Endothelial cell of umbilical vein (primary cell): ENCODE measurements around the gene ACYP2. TPM values are rescaled to one million over a fixed set of nuclear protein-coding genes. Genes with fewer than 3 reads are reported as not detected.
A peak's percentile ranks its signal among the peaks of the same experiment; 100 is the strongest.

Experiments
- BruUV-seq: library from RNA; stranded (reverse); fragments of 400-500 nt; replicated peaks from 2 replicates; lab custom pipeline; 2021; lab: Mats Ljungman, UMichigan
- CTCF ChIA-PET: fragments of 300-600, 350-600 bp; sonication (Branson Sonifier 250); formaldehyde crosslinking; loops from one replicate; lab custom pipeline; 2021; ENCODE audit warnings: antibody characterized with exemption, inconsistent platforms; lab: Charles Lee
- POLR2A ChIA-PET: fragments of 300-600, 350-600 bp; sonication (Branson Sonifier 250); formaldehyde crosslinking; loops from one replicate; lab custom pipeline; 2021; ENCODE audit warnings: antibody characterized with exemption, inconsistent platforms; lab: Charles Lee
- DNase-seq: peaks from one replicate; pipeline ENCODE4 v3.0.0-alpha.2; 2011; ENCODE audit warnings: low read depth, low spot score
- FAIRE-seq: peaks from 2 replicates; lab custom pipeline; 2011; peaks lifted over from hg19 to GRCh38; lab: Jason Lieb, UNC
- H2AFZ ChIP-seq: 2 replicates; pipeline ENCODE4 v1.6.0; 2012; ENCODE audit warnings: low read depth, low read length, control low read depth, inconsistent platforms
- H3K27ac ChIP-seq: 2 replicates; pipeline ENCODE4 v1.5.1; 2011; ENCODE audit warnings: low read depth, mild to moderate bottlenecking, control low read depth, low read length, moderate library complexity; ENCODE audit not compliant: insufficient read depth
- H3K27me3 ChIP-seq, 2 experiments: 2 replicates each; pipeline versions ENCODE4 v1.6.0 to v1.6.1; 2011; ENCODE audit warnings: low read length in 2 of 2, mixed read lengths in 1 of 2; ENCODE audit not compliant: control insufficient read depth in 2 of 2, insufficient read depth in 2 of 2
- H3K36me3 ChIP-seq, 2 experiments: 2 replicates in 1 of 2; 3 replicates in 1 of 2; pipeline ENCODE4 v1.5.1; 2011; ENCODE audit warnings: low read length in 2 of 2, mild to moderate bottlenecking in 1 of 2, moderate library complexity in 1 of 2; ENCODE audit not compliant: control insufficient read depth in 2 of 2, insufficient read depth in 2 of 2; ENCODE audit errors: extremely low read depth in 1 of 2
- H3K4me1 ChIP-seq: 3 replicates; pipeline ENCODE4 v1.5.1; 2011; ENCODE audit warnings: mild to moderate bottlenecking, low read length; ENCODE audit not compliant: control insufficient read depth, insufficient read depth; ENCODE audit errors: extremely low read depth
- H3K4me2 ChIP-seq: 2 replicates; pipeline ENCODE4 v1.6.1; 2011; ENCODE audit warnings: low read length, control low read depth, mixed read lengths; ENCODE audit not compliant: insufficient read depth
- H3K4me3 ChIP-seq, 3 experiments: fragments of 200-600 bp in 1 of 3; sonication (generic), shearing (Covaris generic) in 1 of 3; replicated peaks in 1 of 3; 2 replicates each; pipeline ENCODE4 v1.5.1; 2011 to 2016; ENCODE audit warnings: control low read depth in 3 of 3, low read length in 3 of 3, mild to moderate bottlenecking in 2 of 3, inconsistent platforms in 1 of 3, low read depth in 1 of 3, moderate library complexity in 1 of 3; ENCODE audit not compliant: insufficient read depth in 1 of 3
- H3K79me2 ChIP-seq: 2 replicates; pipeline ENCODE4 v1.6.0; 2012; ENCODE audit warnings: low read length, inconsistent platforms; ENCODE audit not compliant: control insufficient read depth, insufficient read depth
- H3K9ac ChIP-seq: replicated peaks from 2 replicates; pipeline ENCODE3; 2011; ENCODE audit warnings: low read length, control low read depth; ENCODE audit not compliant: insufficient read depth; ENCODE audit errors: extremely low read depth
- H3K9me1 ChIP-seq: replicated peaks from 3 replicates; pipeline ENCODE4 v1.6.0; 2011; ENCODE audit warnings: mild to moderate bottlenecking, low read length; ENCODE audit not compliant: control insufficient read depth, insufficient read depth; ENCODE audit errors: extremely low read depth
- H3K9me3 ChIP-seq: replicated peaks from 2 replicates; pipeline ENCODE4 v1.5.1; 2012; ENCODE audit warnings: low read length, inconsistent platforms; ENCODE audit not compliant: control insufficient read depth, insufficient read depth
- H4K20me1 ChIP-seq: replicated peaks from 2 replicates; pipeline ENCODE3; 2011; ENCODE audit warnings: mild to moderate bottlenecking, low read length; ENCODE audit not compliant: control insufficient read depth, insufficient read depth; ENCODE audit errors: extremely low read depth
- GATA2 ChIP-seq: IDR thresholded peaks from 2 replicates; pipeline ENCODE4 v1.7.0; 2011; ENCODE audit warnings: low read depth, mild to moderate bottlenecking, moderate library complexity, mixed read lengths, low read length; ENCODE audit not compliant: insufficient read length, insufficient read depth
- POLR2A ChIP-seq: IDR thresholded peaks from 2 replicates; pipeline ENCODE4 v1.6.1; 2012; ENCODE audit warnings: low read depth, mild to moderate bottlenecking, control low read depth, low read length
- dilution Hi-C: fragments of 300-500 bp; cut with MboI; formaldehyde crosslinking; loops from one replicate; pipeline ENCODE4 v1.15.0; 2019; ENCODE audit warnings: low sequenced_read_pairs; ENCODE audit not compliant: extremely low pct_ligation_motif_present
- intact Hi-C: fragments of 100-400 bp; cut with micrococcal nuclease; formaldehyde crosslinking; loops from one replicate; pipeline ENCODE4 v1.10.0; 2022
- polyA plus RNA-seq, 4 experiments: library from polyadenylated mRNA; depleted of rRNA in 3 of 4; stranded (reverse) in 3 of 4; unstranded in 1 of 4; fragments of >200 nt; gene quantifications; 2 replicates each; pipeline versions ENCODE4 v1.2.1 to v1.2.3, GENCODE V29; 2011 to 2012; ENCODE audit warnings: missing spikeins in 1 of 4
- total RNA-seq: library from RNA; stranded (reverse); gene quantifications from 2 replicates; pipeline ENCODE4 v1.2.3, GENCODE V29; 2021
- TF ChIP-seq, protein P1 (sequence below), 2 donors: IDR thresholded peaks; 1 replicate in 1 of 2; 2 replicates in 1 of 2; pipeline ENCODE4 v1.5.1; 2011; ENCODE audit warnings: low read length in 2 of 2, mild to moderate bottlenecking in 2 of 2, moderate library complexity in 2 of 2, control low read depth in 1 of 2, inconsistent platforms in 1 of 2, low read depth in 1 of 2; ENCODE audit not compliant: insufficient read depth in 1 of 2; ENCODE audit errors: extremely low read depth in 1 of 2
- TF ChIP-seq, protein P2 (sequence below): IDR thresholded peaks from 2 replicates; pipeline ENCODE4 v1.6.1; 2011; ENCODE audit not compliant: insufficient read depth, insufficient read length

Gene ACYP2
- total and polyA plus RNA-seq, 2 donors (not counting 3 experiments of a cell fraction or from before 2014, with no cell fraction given) = 3.9 to 7.9 TPM

DNA sequence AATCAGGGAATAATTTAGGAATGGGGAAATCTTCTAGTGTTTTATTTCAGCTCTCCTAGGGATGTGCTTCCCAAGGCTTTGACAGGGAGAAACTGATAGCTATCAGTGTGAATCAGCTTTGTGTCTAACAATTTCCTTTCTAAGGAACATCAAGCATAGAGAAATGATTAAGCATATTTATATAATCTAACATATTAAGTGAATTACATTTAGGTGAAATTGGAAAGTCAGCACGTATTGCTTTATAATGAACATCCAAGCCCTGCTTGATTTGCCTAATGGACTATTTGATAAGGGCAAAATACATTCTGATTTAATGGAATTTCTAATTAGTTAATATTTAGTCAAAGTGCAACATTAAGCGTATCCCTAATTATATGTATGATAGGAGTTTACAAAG is 160.1 kb downstream of the ACYP2 start:
- H3K27ac ChIP-seq = no peak overlapping the region

DNA sequence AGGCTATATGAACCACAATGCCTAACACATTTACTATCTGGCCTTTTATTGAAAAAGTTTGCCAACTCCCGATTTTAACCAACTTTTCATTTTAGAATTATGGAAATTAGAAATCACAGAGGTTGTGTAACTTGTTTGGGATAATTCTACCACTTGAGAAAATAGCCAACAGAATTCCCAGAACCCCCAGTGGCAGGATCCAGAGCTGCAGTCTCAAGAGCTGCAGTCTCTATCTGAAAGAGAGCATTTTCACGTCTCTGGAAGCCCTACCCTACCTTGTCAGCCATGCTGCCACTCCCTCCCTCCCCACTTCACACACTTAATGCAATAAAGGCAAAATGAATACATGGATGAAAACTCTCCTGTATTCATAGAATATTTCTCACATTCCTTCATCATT is 164.0 kb downstream of the ACYP2 start:
- no peak overlapping the region for H3K4me3 ChIP-seq
- peaks cover 0 to 4% of the 10 kb centered on the region in 2 experiments for H3K27me3 ChIP-seq
- no peaks in the 10 kb centered on the region for H4K20me1 ChIP-seq
- dilution Hi-C loops (no loop called here), intact Hi-C loops (no loop called here)
- H3K79me2 ChIP-seq = no peaks in the 10 kb centered on the region
- no peak overlapping the region for H2AFZ ChIP-seq
- FAIRE-seq (no peak), DNase-seq (no peak)
- H3K9me1 ChIP-seq = no peaks in the 10 kb centered on the region
- ChIA-PET CTCF (interaction anchor here (0.8 to 1.6 kb wide), 6 partner anchors 9 to 57 kb away, joined by 3 to 7 read pairs (median 4); no protein-coding TSS in a partner anchor), POLR2A (no interaction called here)
- TF ChIP-seq, protein P1, sequence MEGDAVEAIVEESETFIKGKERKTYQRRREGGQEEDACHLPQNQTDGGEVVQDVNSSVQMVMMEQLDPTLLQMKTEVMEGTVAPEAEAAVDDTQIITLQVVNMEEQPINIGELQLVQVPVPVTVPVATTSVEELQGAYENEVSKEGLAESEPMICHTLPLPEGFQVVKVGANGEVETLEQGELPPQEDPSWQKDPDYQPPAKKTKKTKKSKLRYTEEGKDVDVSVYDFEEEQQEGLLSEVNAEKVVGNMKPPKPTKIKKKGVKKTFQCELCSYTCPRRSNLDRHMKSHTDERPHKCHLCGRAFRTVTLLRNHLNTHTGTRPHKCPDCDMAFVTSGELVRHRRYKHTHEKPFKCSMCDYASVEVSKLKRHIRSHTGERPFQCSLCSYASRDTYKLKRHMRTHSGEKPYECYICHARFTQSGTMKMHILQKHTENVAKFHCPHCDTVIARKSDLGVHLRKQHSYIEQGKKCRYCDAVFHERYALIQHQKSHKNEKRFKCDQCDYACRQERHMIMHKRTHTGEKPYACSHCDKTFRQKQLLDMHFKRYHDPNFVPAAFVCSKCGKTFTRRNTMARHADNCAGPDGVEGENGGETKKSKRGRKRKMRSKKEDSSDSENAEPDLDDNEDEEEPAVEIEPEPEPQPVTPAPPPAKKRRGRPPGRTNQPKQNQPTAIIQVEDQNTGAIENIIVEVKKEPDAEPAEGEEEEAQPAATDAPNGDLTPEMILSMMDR (IDR thresholded peaks at IDR 0.05; ENCODE audit: extremely low read depth in 1 of 2, insufficient read depth in 1 of 2, low read depth in 1 of 2, low read length in 2 of 2) = peak in 1 of 2 donors; percentile 35
- TF ChIP-seq POLR2A = no peak
- no peaks in the 10 kb centered on the region for H3K4me1 ChIP-seq
- no peak overlapping the region for H3K27ac ChIP-seq
- H3K36me3 ChIP-seq = no peaks in the 10 kb centered on the region
- H3K9me3 ChIP-seq = no peaks in the 10 kb centered on the region
- H3K4me2 ChIP-seq = no peak overlapping the region
- no TSS peak for BruUV-seq
- no peak overlapping the region for H3K9ac ChIP-seq

More for the DNA sequence above, 160.1 kb downstream of the ACYP2 start:
- TF ChIP-seq, protein P2, sequence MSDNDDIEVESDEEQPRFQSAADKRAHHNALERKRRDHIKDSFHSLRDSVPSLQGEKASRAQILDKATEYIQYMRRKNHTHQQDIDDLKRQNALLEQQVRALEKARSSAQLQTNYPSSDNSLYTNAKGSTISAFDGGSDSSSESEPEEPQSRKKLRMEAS = no peak
- peak; percentile 34 for TF ChIP-seq GATA2
- Histone ChIP-seq H4K20me1 (no peaks in the 10 kb centered on the region), H3K36me3 (no peaks in the 10 kb centered on the region), H3K9me3 (no peaks in the 10 kb centered on the region), H3K9me1 (no peaks in the 10 kb centered on the region), H3K27me3 (peaks cover 0 to 2% of the 10 kb centered on the region in 2 experiments), H3K4me2 (no peak overlapping the region), H2AFZ (no peak overlapping the region), H3K4me3 (no peak overlapping the region), H3K4me1 (no peaks in the 10 kb centered on the region), H3K79me2 (no peaks in the 10 kb centered on the region), H3K9ac (no peak overlapping the region)
- DNase-seq = no peak
- intact Hi-C loops (no loop called here), dilution Hi-C loops (no loop called here)
- BruUV-seq = no TSS peak
- ChIA-PET CTCF (interaction anchor here (0.8 to 1.9 kb wide), 5 partner anchors 8 to 55 kb away, joined by 3 to 4 read pairs (median 3); a partner anchor contains a TSS), POLR2A (no interaction called here)
- no peak for FAIRE-seq
